Lower leg skin (tissue), 4 donors: ENCODE measurements around the gene RNASE2. TPM values are rescaled to one million over a fixed set of nuclear protein-coding genes. Genes with fewer than 3 reads are reported as not detected.

Experiments used
- DNase-seq, 2 donors: peaks; one replicate each; pipeline ENCODE4 v3.0.0-alpha.2; 2019; ENCODE audit warnings: low spot score in 2 of 2
- H3K4me3 ChIP-seq: fragments of 200-600 bp; sonication (generic); 2 replicates; pipeline ENCODE4 v1.5.1; 2017; ENCODE audit warnings: mild to moderate bottlenecking, low read depth; ENCODE audit not compliant: poor library complexity, severe bottlenecking
- CTCF ChIP-seq, 3 donors: fragments of 450-650 bp; IDR thresholded peaks; one replicate each; pipeline ENCODE4 v1.5.1; 2016; ENCODE audit warnings: antibody characterized with exemption in 3 of 3, mild to moderate bottlenecking in 3 of 3, moderate library complexity in 2 of 3
- POLR2A ChIP-seq, 2 donors: fragments of 450-650 bp; IDR thresholded peaks; one replicate each; pipeline ENCODE4 v1.6.1; 2016 to 2017; ENCODE audit warnings: antibody characterized with exemption in 2 of 2, mild to moderate bottlenecking in 1 of 2, moderate library complexity in 1 of 2
- WGBS, 2 donors: methylation state at CpG; one replicate each; pipeline ENCODE4 v1.1.5; 2018; 5-methylcytosine and 5-hydroxymethylcytosine counted together
- intact Hi-C: fragments of 100-400 bp; cut with DNase I; formaldehyde crosslinking; loops from one replicate; pipeline ENCODE4 v1.15.0; 2023; ENCODE audit warnings: low total_unique reads
- total RNA-seq, 4 donors: library from RNA; depleted of rRNA; stranded (reverse); fragments of >200 nt; gene quantifications; one replicate each; pipeline ENCODE4 v1.1.0, GENCODE V29; 2016

Gene RNASE2
- total RNA-seq, 4 donors from 2014 or later = 0.96 TPM; not detected in 3

GRCh38 chr14:20996521-20996920, 41.2 kb downstream of the RNASE2 start:
- DNase-seq = no peak
- intact Hi-C loops = no loop called here
- TF ChIP-seq POLR2A (IDR thresholded peaks at IDR 0.05) = no peak
- no peak for TF ChIP-seq CTCF (IDR thresholded peaks at IDR 0.05)
- no peak overlapping the region for H3K4me3 ChIP-seq
- 88 to 89% methylated on average over 14 of the region's 14 CpGs for WGBS, 2 donors

GRCh38 chr14:20997115-20997514, 41.8 kb downstream of the RNASE2 start:
- no peak for DNase-seq
- intact Hi-C loops = no loop called here
- WGBS, 2 donors = 63 to 65% methylated on average over 4 of the region's 4 CpGs
- TF ChIP-seq CTCF (IDR thresholded peaks at IDR 0.05) (no peak), POLR2A (IDR thresholded peaks at IDR 0.05) (no peak)
- H3K4me3 ChIP-seq = no peak overlapping the region

- 64 to 73% methylated on average over 6 of the region's 6 CpGs for WGBS, 2 donors
- TF ChIP-seq CTCF (IDR thresholded peaks at IDR 0.05) (no peak), POLR2A (IDR thresholded peaks at IDR 0.05) (no peak)
- DNase-seq = no peak
- H3K4me3 ChIP-seq = no peak overlapping the region
- intact Hi-C loops = no loop called here
Measured at GRCh38 chr14:20997564-20997963, 42.3 kb downstream of the RNASE2 start.

- no peak overlapping the region for H3K4me3 ChIP-seq
- 32 to 40% methylated on average over 3 of the region's 3 CpGs for WGBS, 2 donors
- intact Hi-C loops = no loop called here
- TF ChIP-seq CTCF (IDR thresholded peaks at IDR 0.05) = no peak
- no peak for TF ChIP-seq POLR2A (IDR thresholded peaks at IDR 0.05)
- no peak for DNase-seq
Measured at GRCh38 chr14:20998139-20998538, 42.9 kb downstream of the RNASE2 start.

GRCh38 chr14:20998674-20999366, 43.5 kb downstream of the RNASE2 start, which contains the start of gene SLC39A2:
TSS of gene SLC39A2 (plus strand) at chr14:20999293. CDS start at chr14:20999447, 154 bp downstream.
- intact Hi-C loops = no loop called here
- WGBS, 2 donors = 21 to 32% methylated on average over 6 of the region's 6 CpGs
- peak; percentile 86 to 91 for DNase-seq
- H3K4me3 ChIP-seq = no peak within 1 kb of the TSS
- TF ChIP-seq CTCF (IDR thresholded peaks at IDR 0.05) = no peak
- no peak for TF ChIP-seq POLR2A (IDR thresholded peaks at IDR 0.05)

- no peak for DNase-seq
- H3K4me3 ChIP-seq = no peak overlapping the region
- 48 to 64% methylated on average over 4 of the region's 4 CpGs for WGBS, 2 donors
- TF ChIP-seq POLR2A (IDR thresholded peaks at IDR 0.05) = no peak
- no peak for TF ChIP-seq CTCF (IDR thresholded peaks at IDR 0.05)
- intact Hi-C loops = no loop called here
Measured at GRCh38 chr14:20999591-20999990, 44.3 kb downstream of the RNASE2 start.
